COLO829 (cell line): ENCODE measurements around the gene RBFOX2.
"Not testable (repeated sequence)": the region's sequence is repeated elsewhere in the genome, so short reads cannot be mapped to it uniquely, and the experiment has no call there.

ENCODE experiments used
- DNase-seq: peaks from one replicate; pipeline ENCODE4 v3.0.0; 2012; ENCODE audit warnings: low spot score

The RBFOX2 gene

DNA sequence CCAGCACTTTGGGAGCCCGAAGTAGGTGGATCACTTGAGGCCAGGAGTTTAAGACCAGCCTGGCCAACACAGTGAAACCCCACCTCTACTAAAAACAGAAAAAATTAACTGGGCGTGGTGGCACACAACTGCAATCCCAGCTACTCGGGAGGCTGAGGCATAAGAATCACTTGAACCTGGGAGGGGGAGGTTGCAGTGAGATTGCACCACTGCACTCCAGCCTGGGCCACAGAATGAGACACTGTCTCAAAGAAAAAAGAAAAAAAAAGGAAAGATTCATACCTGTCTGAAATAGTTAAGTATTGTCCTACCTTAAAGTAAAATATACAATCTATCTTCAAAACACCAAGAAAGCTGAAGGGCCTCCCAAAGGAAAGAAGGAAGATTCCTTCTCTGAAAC is 20.1 kb downstream of the RBFOX2 start:
- no peak for DNase-seq

DNA sequence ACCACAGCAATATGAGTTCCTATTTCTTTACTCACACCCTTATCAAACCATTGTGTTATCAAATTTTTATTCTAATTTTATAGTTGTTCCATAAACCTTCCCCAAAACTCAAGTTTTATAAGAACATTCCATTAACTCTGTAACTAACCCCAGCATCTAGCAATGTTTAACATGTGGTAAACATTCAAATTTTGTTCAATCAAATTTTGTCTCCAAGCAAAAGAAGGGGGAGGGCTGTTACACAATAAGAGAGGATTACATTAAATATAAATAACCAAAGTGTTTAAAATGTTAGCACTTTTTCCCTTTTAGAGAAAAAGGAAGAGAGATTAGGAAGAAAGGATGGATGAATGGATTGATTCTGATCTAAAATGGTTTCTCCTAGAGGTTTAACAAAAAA is 20.5 kb downstream of the RBFOX2 start:
- DNase-seq, result no peak

GRCh38 chr22:36003972-36004674 is 24.5 kb downstream of the RBFOX2 start:
- DNase-seq, result no peak

DNA sequence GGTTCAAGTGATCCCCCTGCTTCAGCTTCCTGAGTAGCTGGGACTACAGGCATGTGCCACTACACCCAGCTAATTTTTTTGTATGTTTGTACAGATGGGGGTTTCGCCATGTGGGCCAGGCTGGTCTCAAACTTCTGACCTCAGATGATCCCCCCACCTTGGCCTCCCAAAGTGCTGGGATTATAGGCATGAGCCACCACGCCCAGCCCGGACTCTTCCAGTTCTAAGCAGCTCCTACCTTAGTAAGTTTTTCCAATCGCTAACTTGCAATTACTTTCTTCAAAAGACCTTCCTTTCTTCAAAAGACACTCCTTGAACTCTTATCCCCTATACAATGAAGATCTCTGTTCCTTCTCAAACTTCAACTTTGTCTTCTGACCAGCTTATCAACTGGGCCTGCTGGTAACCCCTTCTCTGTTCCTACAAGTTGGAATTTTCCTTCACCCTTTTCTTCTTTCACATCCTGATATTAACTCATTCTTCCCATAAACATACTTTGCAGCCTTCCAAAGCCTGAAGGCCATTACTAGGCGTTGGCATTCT is 25.8 kb downstream of the RBFOX2 start:
- peak; percentile 69 for DNase-seq

GRCh38 chr22:36002084-36002483 is 26.5 kb downstream of the RBFOX2 start:
- DNase-seq, result no peak

DNA sequence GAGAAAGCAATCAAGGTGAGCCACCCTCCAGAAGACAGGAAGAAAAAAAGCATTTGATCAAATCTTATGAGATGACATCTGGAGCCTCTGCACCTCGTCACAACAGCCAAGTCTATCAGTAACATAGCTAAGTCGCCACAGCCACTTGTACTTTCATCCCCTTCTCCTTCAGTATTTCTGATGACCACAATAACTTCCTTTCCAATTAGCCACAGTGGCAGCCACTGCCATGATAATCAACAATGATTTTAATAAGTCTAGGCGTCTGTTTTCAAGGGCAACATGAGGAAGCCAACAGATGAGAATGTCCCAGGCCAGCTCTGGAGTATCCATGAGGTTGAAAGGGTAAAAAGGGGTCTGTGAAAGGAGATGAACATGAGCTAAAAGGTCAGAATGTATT is 29.9 kb downstream of the RBFOX2 start:
- DNase-seq, result no peak

- no peak for DNase-seq
These were observed 31.2 kb downstream of the RBFOX2 start for GRCh38 chr22:35997438-35997837.

DNA sequence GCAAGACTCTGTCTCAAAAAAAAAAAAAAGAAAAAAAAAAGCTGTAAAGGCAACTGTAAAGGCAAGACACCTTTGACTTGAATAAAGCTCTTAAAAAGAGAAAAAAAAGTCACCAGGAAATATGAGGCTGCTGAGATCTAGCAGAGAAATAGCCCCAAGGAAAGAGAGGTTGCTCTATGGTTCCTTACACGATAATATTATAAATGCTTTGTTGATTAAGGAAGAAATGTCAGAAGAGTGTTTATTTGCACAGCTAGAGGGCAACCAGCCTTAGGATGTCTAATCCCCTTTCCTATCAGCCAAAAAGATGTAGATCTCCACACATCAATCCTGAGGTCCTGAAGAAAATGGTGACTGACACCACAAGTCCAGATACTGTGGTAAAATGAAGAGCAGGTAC is 32.0 kb downstream of the RBFOX2 start:
- DNase-seq, result no peak

- DNase-seq, result peak; percentile 85
These were observed 32.9 kb downstream of the RBFOX2 start for GRCh38 chr22:35995772-35996171.

DNA sequence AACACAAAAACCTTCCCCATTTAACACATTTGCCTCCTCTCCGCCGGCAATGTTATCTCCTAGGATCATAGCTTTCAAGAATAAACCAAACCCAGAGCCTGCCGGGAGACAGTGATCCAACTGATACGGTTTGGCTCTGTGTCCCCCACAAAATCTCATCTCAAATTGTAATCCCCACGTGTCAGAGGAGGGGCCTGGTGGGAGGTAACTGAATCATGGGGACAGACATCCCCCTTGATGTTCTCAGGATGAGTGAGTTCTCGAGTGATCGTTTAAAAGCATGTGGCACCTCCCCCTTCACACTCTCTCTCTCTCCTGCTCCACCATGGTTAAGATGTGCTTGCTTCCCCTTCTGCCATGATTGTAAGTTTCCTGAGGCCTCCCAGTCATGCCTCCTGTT is 33.3 kb downstream of the RBFOX2 start:
- no peak for DNase-seq

GRCh38 chr22:35993727-35994126 is 34.9 kb downstream of the RBFOX2 start:
- DNase-seq, result not testable (repeated sequence)

GRCh38 chr22:35993048-35993714 is 35.4 kb downstream of the RBFOX2 start:
- no peak for DNase-seq

DNA sequence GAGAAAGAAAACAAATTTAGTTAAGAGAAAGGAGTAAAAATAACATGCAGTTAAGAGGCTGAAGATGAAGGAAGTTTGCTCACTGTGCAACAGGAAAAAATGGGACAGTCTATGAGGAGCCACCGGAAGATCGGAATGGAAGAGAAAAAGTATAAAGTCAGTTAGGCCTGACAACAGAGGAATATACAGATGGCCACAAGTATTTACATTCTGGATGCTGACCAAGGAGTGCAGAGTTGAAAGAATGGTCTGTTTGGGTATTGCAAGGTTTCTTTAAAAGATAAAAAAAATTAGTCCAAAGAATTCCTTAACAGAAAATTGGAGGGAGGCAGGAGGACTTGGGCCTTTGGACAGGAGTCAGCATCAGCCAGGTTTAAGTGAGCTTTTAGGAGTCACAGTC is 37.5 kb downstream of the RBFOX2 start:
- no peak for DNase-seq

GRCh38 chr22:35988030-35988429 is 40.6 kb downstream of the RBFOX2 start:
- no peak for DNase-seq

GRCh38 chr22:35987487-35987886 is 41.1 kb downstream of the RBFOX2 start:
- peak; percentile 54 for DNase-seq

DNA sequence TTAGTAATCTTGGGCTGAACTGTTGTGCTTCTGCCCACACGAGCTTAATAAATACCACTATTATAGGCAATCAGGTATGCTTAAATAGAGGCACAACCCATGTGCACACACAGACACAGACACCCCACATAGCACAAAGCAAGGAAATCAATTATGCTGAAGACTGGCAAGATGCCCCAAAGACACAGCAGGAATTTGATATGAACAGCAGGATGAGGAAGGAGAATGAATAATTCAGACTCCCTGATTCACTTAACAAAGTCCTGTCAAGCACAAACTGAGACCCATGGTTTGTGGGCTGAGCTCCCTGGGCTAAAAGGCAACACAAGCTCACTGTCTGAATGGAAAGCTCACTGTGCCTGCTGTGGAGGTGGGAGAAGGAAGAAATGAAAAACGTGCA is 42.5 kb downstream of the RBFOX2 start:
- DNase-seq, result no peak

DNA sequence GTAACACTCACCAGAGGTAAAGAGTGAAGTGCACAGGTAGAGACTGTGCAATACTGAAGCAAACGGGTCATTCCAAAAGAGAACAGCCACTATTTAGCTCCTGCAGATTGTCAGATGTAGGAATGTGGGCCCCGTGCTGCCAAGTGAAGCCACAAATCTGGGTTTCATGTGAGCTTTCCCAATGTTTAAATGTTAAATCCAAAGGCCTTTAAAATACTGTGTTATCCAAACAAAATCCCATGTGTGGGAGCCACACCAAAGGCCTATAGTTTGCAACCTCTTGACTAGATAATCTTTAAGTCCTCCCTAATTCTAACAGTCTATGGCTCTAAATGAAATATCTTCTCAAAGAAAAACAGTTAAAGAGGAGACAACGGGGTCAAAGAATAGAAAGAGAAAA is 43.3 kb downstream of the RBFOX2 start:
- DNase-seq, result no peak

DNA sequence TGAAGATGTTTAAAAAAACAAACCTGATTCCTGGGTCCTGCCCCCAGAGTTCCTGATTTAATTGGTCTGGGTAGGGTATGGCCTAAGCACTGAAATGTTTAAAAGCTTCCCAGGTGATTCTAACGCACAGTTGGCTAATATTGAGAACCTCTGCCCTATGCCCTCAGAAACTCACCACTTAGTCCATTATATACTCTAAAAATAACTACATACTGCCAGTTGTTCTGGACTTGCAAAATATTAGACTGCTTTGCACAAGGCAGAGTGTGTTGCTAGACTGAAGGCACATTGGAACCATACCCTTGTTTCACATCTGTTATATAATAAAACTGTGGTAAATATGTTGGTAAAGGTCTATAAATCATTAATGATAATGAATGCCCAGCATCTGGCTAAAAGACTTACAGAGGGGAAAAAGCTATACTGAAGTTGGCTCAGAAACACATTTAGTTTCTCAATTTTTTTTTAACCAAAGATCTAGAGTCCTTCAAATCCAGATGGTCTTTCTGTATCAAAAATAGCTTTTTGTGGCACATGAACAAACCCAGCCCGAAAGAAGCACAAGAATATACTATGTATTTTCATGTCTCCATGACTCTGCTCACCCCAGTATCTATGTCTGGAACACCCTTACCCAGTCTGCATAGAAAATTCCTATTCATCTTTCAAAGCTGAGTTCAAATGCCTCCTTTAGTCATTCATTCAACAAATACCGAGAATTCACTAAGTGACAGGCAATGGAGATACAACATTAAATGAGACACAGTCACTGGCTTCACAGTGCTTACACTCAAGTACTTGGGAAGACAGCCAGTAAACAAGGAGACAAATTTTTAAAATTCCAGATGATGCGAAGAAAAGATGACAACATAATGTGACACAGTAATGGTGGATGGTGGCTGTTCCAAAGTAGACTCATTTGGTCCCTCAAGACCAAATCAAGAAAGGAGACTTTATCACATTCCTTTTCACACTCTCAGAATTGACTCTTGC is 44.1 kb downstream of the RBFOX2 start:
- DNase-seq, result no peak

DNA sequence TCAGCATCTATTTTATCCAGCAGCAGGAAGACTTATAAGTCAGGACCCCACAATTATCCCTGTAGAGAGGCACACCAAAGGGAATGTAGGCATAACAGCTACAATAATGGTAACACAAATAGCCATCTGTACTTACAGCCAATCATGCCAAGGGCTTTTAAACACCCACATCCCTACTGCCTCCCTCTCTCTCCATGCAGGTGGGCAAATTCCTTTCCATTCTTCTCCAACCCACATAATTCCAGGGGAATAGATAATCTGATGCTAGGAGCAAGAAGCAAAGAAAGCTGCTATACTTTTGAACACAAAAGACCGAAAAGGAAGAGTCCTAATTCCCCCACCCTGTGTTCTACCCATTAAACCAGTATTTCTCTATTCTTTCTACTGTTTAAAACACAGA is 46.7 kb downstream of the RBFOX2 start:
- no peak for DNase-seq

DNA sequence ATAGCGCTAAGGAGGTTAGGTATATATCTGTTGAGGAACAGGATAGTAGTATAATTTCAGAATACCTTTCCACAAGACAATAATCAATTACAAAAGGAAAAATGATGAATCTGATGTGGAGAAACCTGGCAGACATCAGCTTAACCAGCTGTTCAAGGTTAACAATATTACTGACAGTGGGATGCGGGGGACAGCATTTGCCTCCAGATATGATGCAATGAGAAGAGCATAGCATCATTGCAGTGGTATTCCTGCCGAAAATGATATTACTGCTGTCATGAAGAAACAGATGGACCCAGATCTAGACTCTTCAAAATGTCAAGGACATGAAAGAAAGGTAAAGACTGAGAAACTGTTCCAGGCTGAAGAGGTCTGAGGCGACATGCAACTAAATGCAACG is 49.7 kb downstream of the RBFOX2 start:
- no peak for DNase-seq

- no peak for DNase-seq
These were observed 50.4 kb downstream of the RBFOX2 start for GRCh38 chr22:35978201-35978600.

GRCh38 chr22:35977136-35977535 is 51.5 kb downstream of the RBFOX2 start:
- no peak for DNase-seq
